Uterus (tissue), 4 donors: Measurements from ENCODE around the gene SCYL1. TPM values are rescaled to one million over a fixed set of nuclear protein-coding genes. Genes with fewer than 3 reads are reported as not detected.
A peak's percentile ranks its signal among the peaks of the same experiment; 100 is the strongest.

ENCODE experiments used
- DNase-seq, 2 donors: peaks; one replicate each; pipeline ENCODE4 v3.0.0-alpha.2; 2019 to 2020
- H3K27ac ChIP-seq, 2 donors: fragments of 200-600 bp; sonication (generic); 1 replicate in 1 of 2; 2 replicates in 1 of 2; pipeline ENCODE4 v1.5.1; 2016 to 2018
- H3K27me3 ChIP-seq, 2 donors: fragments of 200-600 bp; sonication (generic); one replicate each; pipeline ENCODE4 v1.5.1; 2018 to 2019; ENCODE audit warnings: control low read depth in 1 of 2
- H3K36me3 ChIP-seq, 2 donors: fragments of 200-600 bp; sonication (generic); one replicate each; pipeline ENCODE4 v1.5.1; 2019; ENCODE audit warnings: control low read depth in 1 of 2
- H3K4me1 ChIP-seq, 2 donors: fragments of 200-600 bp; sonication (generic); one replicate each; pipeline ENCODE4 v1.5.1; 2018 to 2019; ENCODE audit warnings: control low read depth in 1 of 2
- H3K4me3 ChIP-seq, 2 donors: fragments of 200-600 bp; sonication (generic); 1 replicate in 1 of 2; 2 replicates in 1 of 2; pipeline ENCODE4 v1.5.1; 2018 to 2019; ENCODE audit warnings: mild to moderate bottlenecking in 1 of 2
- H3K9me3 ChIP-seq, 2 donors: fragments of 200-600 bp; sonication (generic); one replicate each; pipeline ENCODE4 v1.5.1; 2019; ENCODE audit warnings: control low read depth in 1 of 2
- CTCF ChIP-seq, 4 experiments: fragments of 200-600 bp in 2 of 4; fragments of 450-650 bp in 2 of 4; sonication (generic) in 2 of 4; IDR thresholded peaks; one replicate each; pipeline ENCODE4 v1.5.1; 2016 to 2019; ENCODE audit warnings: antibody characterized with exemption in 4 of 4, mild to moderate bottlenecking in 2 of 4, moderate library complexity in 1 of 4
- POLR2A ChIP-seq, 2 donors: fragments of 450-650 bp; IDR thresholded peaks; one replicate each; pipeline ENCODE4 v1.6.1; 2016; ENCODE audit warnings: antibody characterized with exemption in 2 of 2, mild to moderate bottlenecking in 1 of 2, moderate library complexity in 1 of 2
- intact Hi-C: fragments of 100-400 bp; cut with DNase I; formaldehyde crosslinking; loops from one replicate; pipeline ENCODE4 v1.15.1; 2023; ENCODE audit warnings: low total_unique reads
- small RNA-seq: library from RNA; depleted of rRNA; stranded (forward); fragments of <200 nt; gene quantifications from one replicate; pipeline ENCODE3, GENCODE V24; 2016
- total RNA-seq, 4 donors: library from RNA; depleted of rRNA in 3 of 4; stranded (reverse); fragments of >200 nt in 3 of 4; gene quantifications; one replicate each; pipeline versions ENCODE4 v1.1.0 to v1.2.4, GENCODE V29; 2014 to 2023
- donor health status: DM: yes; HTN: yes; CAD: no.

SCYL1 gene
- total RNA-seq, 4 donors from 2014 or later: 28.8 to 101 (median 70.1) TPM

- H3K36me3 ChIP-seq: no peaks in the 10 kb centered on the region
- no peak overlapping the region for H3K4me3 ChIP-seq
- H3K4me1 ChIP-seq: peaks cover 0 to 6% of the 10 kb centered on the region in 2 donors
- no peak for TF ChIP-seq POLR2A (IDR thresholded peaks at IDR 0.05)
- TF ChIP-seq CTCF (IDR thresholded peaks at IDR 0.05): no peak
- H3K9me3 ChIP-seq: no peaks in the 10 kb centered on the region
- H3K27me3 ChIP-seq: no peaks in the 10 kb centered on the region
- DNase-seq: no peak
- H3K27ac ChIP-seq: no peak overlapping the region
- intact Hi-C loops: loop anchor here (10.0 kb wide), 1 partner anchor 51 kb away; no protein-coding TSS in a partner anchor
Measured at GRCh38 chr11:65585396-65586246, 60.7 kb downstream of the SCYL1 start.

- no peaks in the 10 kb centered on the region for H3K36me3 ChIP-seq
- H3K4me1 ChIP-seq: peaks cover 0 to 6% of the 10 kb centered on the region in 2 donors
Measured at GRCh38 chr11:65586247-65586630, 61.4 kb downstream of the SCYL1 start.

GRCh38 chr11:65586676-65587075, 61.8 kb downstream of the SCYL1 start:
- Histone ChIP-seq H3K4me1 (peaks cover 0 to 6% of the 10 kb centered on the region in 2 donors), H3K27ac (peak overlapping the region; percentile 35 to 43), H3K4me3 (no peak overlapping the region), H3K36me3 (no peaks in the 10 kb centered on the region), H3K9me3 (no peaks in the 10 kb centered on the region), H3K27me3 (no peaks in the 10 kb centered on the region)
- no peak for TF ChIP-seq CTCF (IDR thresholded peaks at IDR 0.05)
- TF ChIP-seq POLR2A (IDR thresholded peaks at IDR 0.05): no peak
- no peak for DNase-seq
- intact Hi-C loops: loop anchor here (10.0 kb wide), 1 partner anchor 52 kb away; no protein-coding TSS in a partner anchor

More at GRCh38 chr11:65586247-65586630, 61.4 kb downstream of the SCYL1 start:
- no peak for DNase-seq
- Histone ChIP-seq H3K27me3 (no peaks in the 10 kb centered on the region), H3K4me3 (no peak overlapping the region), H3K9me3 (no peaks in the 10 kb centered on the region), H3K27ac (peak overlapping the region; percentile 35 to 43)
- TF ChIP-seq CTCF (IDR thresholded peaks at IDR 0.05) (no peak), POLR2A (IDR thresholded peaks at IDR 0.05) (no peak)
- intact Hi-C loops: loop anchor here (10.0 kb wide), 1 partner anchor 51 kb away; no protein-coding TSS in a partner anchor

Small RNAs within 50 kb of the gene (small RNA-seq; reads per million reads assigned to genes)
- not detected for gene AP001362.1
- not detected for gene RF01684

Other genes with a start within 250 kb of the SCYL1 start
- gene CDC42EP2, start 210.2 kb upstream of the SCYL1 start, total RNA-seq: 10 to 100 TPM in 3 of 4 donors, 1 to 10 TPM in 1; 9.7 to 65.3 (median 33.2) TPM
- 100 to 1,000 TPM in 1 of 4 donors, 10 to 100 TPM in 3; 16.1 to 108 (median 56.8) TPM for gene DPF2, start 191.2 kb upstream of the SCYL1 start, total RNA-seq
- under 1 TPM in 2 of 4 donors, not detected in 2; under 0.01 to 0.35 TPM for gene TIGD3, start 170.3 kb upstream of the SCYL1 start, total RNA-seq
- gene SLC25A45, start 142.4 kb upstream of the SCYL1 start, total RNA-seq: 1 to 10 TPM in 2 of 4 donors, under 1 TPM in 1, not detected in 1; 0.29 to 5.9 (median 5.3) TPM
- 100 to 1,000 TPM in 1 of 4 donors, 10 to 100 TPM in 3; 15.9 to 160 (median 41.5) TPM for gene FRMD8, start 138.4 kb upstream of the SCYL1 start, total RNA-seq
- gene NEAT1, start 102.3 kb upstream of the SCYL1 start, total RNA-seq: 100 to 1,000 TPM in 3 of 4 donors, 10 to 100 TPM in 1; 33.6 to 932 (median 120) TPM
- over 10,000 TPM in 3 of 4 donors, 1,000 to 10,000 TPM in 1; 6,732 to 19,335 (median 13,886) TPM for gene MALAT1, start 26.0 kb upstream of the SCYL1 start, total RNA-seq
- 100 to 1,000 TPM; 131 to 240 (median 217) TPM for gene LTBP3, start 33.3 kb downstream of the SCYL1 start, total RNA-seq
- gene ZNRD2, start 45.4 kb downstream of the SCYL1 start, total RNA-seq: 10 to 100 TPM; 12.3 to 42.6 (median 31.6) TPM
- 10 to 100 TPM; 13.9 to 83.0 (median 40.8) TPM for gene FAM89B, start 47.5 kb downstream of the SCYL1 start, total RNA-seq
- 100 to 1,000 TPM in 1 of 4 donors, 10 to 100 TPM in 3; 44.2 to 159 (median 69.5) TPM for gene EHBP1L1, start 51.0 kb downstream of the SCYL1 start, total RNA-seq
- 1 to 10 TPM in 1 of 4 donors, under 1 TPM in 1, not detected in 2; 0.26 to 5.8 TPM for gene KCNK7, start 70.7 kb downstream of the SCYL1 start, total RNA-seq
- gene MAP3K11, start 89.1 kb downstream of the SCYL1 start, total RNA-seq: 100 to 1,000 TPM in 1 of 4 donors, 10 to 100 TPM in 3; 22.1 to 139 (median 51.8) TPM
- 10 to 100 TPM in 3 of 4 donors, 1 to 10 TPM in 1; 6.8 to 47.4 (median 24.6) TPM for gene PCNX3, start 90.7 kb downstream of the SCYL1 start, total RNA-seq
- gene SIPA1, start 113.0 kb downstream of the SCYL1 start, total RNA-seq: 10 to 100 TPM; 11.2 to 60.1 (median 27.0) TPM
- 10 to 100 TPM in 3 of 4 donors, 1 to 10 TPM in 1; 6.7 to 97.1 (median 36.5) TPM for gene RELA, start 137.8 kb downstream of the SCYL1 start, total RNA-seq
- 100 to 1,000 TPM in 2 of 4 donors, 10 to 100 TPM in 2; 37.1 to 113 (median 81.5) TPM for gene KAT5, start 187.2 kb downstream of the SCYL1 start, total RNA-seq
- gene RNASEH2C, start 195.7 kb downstream of the SCYL1 start, total RNA-seq: 100 to 1,000 TPM in 1 of 4 donors, 10 to 100 TPM in 3; 35.2 to 107 (median 65.4) TPM